ENCODE results near the gene NCAM1.

GRCh38 chr11:112975051-112975450, 13.8 kb downstream of the NCAM1 start:
- TF ChIP-seq POLR2A (IDR thresholded peaks at IDR 0.05) (no peak), POLR2AphosphoS5 (IDR thresholded peaks at IDR 0.05) (no peak), EP300 (IDR thresholded peaks at IDR 0.05) (no peak)
- TF ChIP-seq, protein P1, sequence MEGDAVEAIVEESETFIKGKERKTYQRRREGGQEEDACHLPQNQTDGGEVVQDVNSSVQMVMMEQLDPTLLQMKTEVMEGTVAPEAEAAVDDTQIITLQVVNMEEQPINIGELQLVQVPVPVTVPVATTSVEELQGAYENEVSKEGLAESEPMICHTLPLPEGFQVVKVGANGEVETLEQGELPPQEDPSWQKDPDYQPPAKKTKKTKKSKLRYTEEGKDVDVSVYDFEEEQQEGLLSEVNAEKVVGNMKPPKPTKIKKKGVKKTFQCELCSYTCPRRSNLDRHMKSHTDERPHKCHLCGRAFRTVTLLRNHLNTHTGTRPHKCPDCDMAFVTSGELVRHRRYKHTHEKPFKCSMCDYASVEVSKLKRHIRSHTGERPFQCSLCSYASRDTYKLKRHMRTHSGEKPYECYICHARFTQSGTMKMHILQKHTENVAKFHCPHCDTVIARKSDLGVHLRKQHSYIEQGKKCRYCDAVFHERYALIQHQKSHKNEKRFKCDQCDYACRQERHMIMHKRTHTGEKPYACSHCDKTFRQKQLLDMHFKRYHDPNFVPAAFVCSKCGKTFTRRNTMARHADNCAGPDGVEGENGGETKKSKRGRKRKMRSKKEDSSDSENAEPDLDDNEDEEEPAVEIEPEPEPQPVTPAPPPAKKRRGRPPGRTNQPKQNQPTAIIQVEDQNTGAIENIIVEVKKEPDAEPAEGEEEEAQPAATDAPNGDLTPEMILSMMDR (IDR thresholded peaks at IDR 0.05) = no peak
